Stimulated activated CD4-positive, alpha-beta T cell treated with anti-CD3 and anti-CD28 coated beads, Interleukin-4, amount 100 ng/mL, for 4 hours (primary cell): ENCODE measurements around the gene SNX27.
"Not testable (repeated sequence)": the region's sequence is repeated elsewhere in the genome, so short reads cannot be mapped to it uniquely, and the experiment has no call there.

Experiments used
- DNase-seq, 2 experiments: peaks; one replicate each; pipeline ENCODE4 v3.0.0-alpha.2; 2020

The SNX27 gene

DNA sequence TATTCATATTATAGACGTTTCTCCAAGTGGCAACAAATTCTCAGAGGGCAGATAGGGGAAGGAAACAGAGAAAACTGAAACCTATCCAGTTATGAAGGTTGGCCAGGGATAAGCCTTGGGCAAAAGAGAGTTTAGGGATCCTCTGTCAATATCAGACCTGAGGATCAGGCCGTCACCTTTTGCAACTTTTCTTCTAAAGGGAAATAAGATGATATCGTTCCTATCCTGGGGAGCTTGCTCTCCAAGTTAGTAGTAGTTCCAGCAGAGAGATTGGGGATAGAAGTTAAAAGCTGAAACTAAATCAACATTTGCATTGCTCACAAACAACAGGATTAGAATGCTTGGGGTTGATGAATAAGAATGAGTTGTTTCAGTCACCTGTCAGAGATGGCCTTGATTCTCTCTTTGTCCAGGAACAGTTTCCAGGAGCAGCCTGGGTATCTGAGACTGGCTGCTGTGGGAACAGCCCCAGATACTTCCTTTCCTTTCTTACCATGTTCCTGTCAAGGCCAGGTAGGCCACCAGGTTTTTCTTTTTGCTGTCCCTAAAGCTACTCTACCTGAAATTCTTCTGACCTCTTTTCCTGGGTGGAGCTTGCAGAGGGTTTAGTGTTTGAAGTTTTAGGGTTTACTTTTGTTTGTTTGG lies 112.0 kb downstream of the SNX27 start:
- no peak for DNase-seq

DNA sequence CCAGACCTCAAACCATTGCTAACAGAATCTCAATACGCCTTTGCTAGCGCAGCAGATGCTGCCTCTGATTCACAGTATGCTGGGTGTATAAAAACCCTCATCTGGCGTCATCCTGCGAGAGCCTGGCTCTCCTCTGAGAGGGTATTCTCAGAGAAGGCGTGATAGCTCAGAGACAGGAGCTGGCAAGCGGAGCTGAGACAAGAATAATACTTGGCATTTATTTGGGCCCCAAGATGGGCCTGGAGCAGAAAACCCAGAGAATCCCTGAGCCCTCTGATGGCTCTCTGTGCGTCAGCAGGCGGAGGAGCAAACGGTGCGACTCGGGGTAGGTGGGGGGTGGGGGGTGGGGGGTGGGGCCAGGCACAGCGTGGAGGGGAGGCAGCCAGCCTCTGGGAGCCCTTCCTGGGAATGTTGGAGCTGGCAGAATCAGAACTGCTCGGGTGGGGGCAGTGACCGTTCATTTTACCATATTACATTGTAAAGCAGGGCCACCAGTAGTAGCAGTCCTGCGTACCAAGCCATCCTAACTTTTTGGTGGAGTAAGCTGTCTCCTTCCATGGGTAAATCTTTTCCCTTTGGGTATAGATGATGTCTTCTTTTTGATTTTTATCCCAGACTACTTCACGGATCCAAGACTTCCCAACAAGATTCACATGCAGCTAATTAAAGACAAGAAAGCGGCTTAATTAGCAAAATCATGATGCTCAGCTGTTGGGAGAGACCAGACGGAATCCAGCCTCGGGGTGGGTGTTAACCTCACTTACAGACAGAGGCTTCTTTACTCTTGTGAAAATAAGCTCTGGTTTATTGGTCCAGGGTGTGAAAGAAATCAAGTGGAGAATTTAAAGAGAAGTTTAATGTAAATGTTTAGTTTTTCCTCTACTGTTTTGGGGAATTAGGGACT lies 116.6 kb downstream of the SNX27 start:
- DNase-seq, result no peak

DNA sequence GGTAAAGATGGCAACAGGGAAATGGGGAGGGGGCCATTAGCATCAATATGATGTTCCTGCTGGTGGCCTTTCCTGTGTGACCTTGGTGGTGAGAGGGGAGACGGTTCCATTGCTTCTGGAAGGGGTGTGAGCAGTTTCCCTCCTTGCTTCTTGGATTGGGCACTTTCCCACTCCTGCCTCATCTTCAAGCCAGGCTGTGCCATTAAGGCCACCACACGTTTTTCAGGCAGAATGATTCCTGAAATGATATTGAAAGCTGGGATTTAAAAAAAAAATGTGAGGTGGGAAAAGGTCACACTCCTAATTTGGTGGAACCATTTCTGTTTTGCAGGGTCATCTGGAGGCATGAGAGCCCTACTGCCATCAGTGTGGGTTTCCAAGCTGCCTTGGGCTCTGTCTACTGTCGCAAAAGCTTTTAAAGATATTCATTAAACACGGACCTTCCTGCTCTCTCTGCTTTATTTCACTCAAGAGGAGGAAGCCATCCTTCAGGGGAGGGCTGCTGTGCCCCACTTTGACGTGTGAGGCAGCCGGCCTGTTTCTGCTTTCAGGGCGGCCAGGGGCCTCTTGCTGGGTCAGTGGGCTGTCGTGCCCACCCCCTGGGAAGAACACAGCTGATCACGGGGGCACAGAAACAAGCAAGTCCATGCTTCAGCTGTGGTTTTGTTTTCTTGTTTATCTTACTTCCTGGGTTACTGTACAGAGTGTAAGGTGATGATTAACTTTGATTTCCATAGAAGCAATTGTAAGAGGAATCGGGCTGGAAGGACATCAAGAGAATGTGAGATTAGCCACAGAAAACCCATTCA lies 117.5 kb downstream of the SNX27 start:
- DNase-seq, result no peak

DNA sequence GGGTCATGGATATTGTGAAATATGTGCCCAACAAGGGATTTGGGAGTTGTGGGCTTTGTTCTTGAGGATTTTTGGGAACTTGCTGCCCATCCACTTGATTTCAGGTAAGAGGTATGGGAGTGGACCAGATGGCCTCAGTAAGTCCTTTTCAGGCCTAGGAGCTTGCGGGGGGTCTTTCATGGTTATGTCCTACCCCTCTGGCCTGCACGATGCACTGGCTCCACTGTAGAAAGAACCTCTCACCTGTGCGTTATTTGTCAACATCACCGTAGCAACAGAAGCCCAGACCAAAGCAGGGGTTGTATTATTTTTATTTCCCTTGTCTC lies 118.1 kb downstream of the SNX27 start:
- DNase-seq, result no peak

DNA sequence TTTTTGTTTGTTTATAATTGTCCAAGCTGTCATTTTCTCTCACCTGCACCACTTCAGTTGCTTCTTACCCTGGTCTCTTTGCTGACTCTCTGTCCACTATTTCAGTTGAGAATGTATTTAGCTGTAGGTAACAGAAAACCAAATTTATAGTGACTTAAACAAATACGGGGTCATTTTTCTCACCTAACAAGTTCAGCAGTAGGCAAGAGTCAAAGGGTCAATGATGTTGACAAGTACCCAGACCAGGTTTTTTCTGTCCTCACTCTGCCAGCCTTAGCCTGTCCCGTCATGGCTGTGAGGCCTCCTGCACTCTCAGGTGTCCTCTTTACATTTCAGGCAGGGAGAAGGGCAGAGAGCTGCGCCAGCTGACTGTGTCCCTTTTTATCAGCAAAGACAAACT lies 121.3 kb downstream of the SNX27 start:
- DNase-seq, result no peak

DNA sequence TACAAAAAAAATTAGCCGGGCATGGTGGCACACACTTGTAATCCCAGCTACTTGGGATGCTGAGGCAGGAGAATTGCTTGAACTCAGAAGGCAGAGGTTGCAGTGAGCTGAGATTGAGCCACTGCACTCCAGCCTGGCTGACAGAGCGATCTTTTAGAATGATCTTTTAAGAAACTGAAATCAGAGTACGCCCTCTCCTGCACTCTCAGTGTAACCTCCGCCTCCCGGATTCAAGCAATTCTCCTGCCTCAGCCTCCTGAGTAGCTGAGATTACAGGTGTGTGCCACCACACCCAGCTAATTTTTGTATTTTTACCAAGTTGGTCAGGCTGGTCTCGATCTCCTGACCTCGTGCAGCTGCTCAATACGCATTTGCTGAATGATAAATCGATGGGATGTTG lies 122.1 kb downstream of the SNX27 start:
- not testable (repeated sequence) for DNase-seq

DNA sequence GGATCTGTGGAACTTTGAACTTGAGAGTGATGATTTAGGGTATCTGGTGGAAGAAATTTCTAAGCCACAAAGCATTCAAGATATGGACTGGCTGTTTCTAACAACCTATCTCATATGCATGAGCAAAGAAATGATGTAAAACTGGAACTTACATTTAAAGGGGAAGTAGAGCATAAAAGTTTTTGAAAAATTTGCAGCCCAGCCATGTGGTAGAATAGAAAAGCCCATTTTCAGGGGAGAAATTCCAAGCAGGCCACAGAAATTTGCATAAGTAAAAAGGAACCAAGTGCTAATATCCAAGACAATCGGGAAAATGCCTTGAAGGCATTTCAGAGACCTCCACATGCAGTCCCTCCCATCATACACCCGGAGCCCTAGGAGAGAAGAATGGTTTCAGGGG lies 125.2 kb downstream of the SNX27 start:
- no peak for DNase-seq

DNA sequence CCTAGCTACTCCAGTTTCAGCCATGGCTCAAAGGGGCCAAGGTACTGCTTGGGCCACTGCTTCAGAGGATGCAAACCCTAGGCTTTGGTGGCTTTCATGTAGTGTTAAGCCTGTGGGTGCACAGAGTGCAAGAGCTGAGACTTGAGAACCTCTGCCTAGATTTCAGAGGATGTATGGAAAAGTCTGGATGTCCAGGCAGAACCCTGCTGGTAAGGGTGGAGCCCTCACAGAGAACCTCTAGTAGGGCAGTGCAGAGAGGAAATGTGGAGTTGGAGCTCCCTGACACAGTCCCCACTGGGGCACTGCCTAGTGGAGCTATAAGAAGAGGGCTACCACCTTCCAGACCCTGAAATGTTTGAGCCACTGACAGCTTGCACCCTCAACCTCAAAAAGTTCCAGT lies 125.6 kb downstream of the SNX27 start:
- DNase-seq, result no peak

DNA sequence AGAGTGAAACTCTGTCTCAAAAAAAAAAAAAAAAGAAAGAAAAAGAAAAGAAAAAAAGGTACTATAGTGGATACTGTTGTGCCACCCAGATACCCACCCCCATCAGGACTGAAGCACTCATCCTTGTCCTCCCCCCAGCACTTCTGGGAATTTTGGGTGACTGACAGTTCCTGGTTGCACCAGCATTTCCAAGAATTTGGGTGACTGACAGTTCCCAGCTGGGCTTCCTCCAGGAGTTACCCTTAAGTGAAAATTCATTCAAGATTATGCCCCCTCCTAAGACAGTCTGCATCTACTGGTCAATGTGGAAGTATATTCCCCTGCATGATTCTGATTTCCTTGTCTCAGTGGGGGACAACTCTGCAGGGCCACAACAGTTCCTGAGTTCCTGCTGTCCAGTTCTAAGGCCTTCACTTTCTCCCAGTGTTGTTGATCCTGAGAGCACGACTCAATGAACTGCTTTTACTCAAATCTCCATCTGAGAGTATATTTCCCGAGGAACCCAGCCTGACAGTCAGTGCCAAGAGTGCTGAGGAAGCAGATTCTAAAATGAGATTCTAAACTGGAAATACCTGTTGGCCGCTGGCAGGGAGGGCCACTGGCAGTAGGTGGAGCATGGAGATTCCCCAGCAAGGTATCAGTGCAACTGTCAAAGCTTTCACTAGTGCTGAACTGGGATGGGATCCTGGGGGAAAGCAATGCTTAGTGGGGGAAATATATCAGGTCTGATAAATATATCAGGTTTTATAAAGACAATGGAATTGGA lies 127.9 kb downstream of the SNX27 start:
- DNase-seq, result no peak

DNA sequence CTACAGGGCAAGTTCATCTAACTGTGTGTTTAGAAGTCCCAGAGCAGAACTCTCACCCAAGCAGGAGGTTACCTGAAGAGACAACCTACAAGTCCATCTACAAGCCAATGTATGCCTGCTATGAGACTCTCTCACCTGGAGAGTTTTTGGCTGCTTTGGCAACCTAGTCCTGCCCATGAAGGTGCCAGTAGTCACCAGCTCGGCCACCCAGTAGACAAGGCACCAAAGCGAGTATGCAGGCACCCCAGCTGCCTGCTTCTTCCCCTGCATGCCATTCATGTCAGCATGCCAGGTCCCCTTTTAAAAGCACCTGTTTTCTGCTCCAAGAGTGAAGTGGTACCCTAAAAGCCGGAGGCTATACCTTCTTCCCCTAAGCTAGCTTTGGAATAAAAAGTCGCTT lies 129.7 kb downstream of the SNX27 start:
- no peak for DNase-seq
